HCT116 (cell line): ENCODE data around the gene ACTR1A. TPM values are rescaled to one million over a fixed set of nuclear protein-coding genes. Genes with fewer than 3 reads are reported as not detected.

Experiments
- ATAC-seq: fragments of 200-7000 bp; cut with Tn5 transposase; 2 replicates; pipeline ENCODE4 v1.9.1; 2020; ENCODE audit warnings: mild to moderate bottlenecking, moderate library complexity
- Bru-seq: library from RNA; stranded (reverse); fragments of 400-500 nt; gene quantifications from one replicate; lab custom pipeline; 2021; lab: Mats Ljungman, UMichigan
- BruChase-seq, 2 experiments: library from RNA; stranded (reverse); fragments of 400-500 nt; gene quantifications; one replicate each; lab custom pipeline; 2021; lab: Mats Ljungman, UMichigan
- BruUV-seq: library from RNA; stranded (reverse); fragments of 400-500 nt; replicated peaks from 2 replicates; lab custom pipeline; 2021; lab: Mats Ljungman, UMichigan
- CTCF ChIA-PET: fragments of 300-600 bp; sonication (Branson Sonifier 250); formaldehyde crosslinking; loops from one replicate; lab custom pipeline; 2021; ENCODE audit warnings: antibody characterized with exemption; lab: Charles Lee
- POLR2A ChIA-PET: fragments of 300-600, 350-600 bp; sonication (Branson Sonifier 250); formaldehyde crosslinking; loops from one replicate; lab custom pipeline; 2021; ENCODE audit warnings: antibody characterized with exemption; lab: Charles Lee
- RAD21 ChIA-PET, 2 experiments: fragments of 300-600 bp; sonication (Branson Sonifier 250); formaldehyde crosslinking; loops; one replicate each; lab custom pipeline; 2023; ENCODE audit warnings: low total read pairs in 2 of 2; ENCODE audit not compliant: uncharacterized antibody in 2 of 2, unreplicated experiment in 2 of 2, low non-redundant PET in 1 of 2; lab: Charles Lee
- DNase-seq: peaks from one replicate; pipeline ENCODE4 v3.0.0-alpha.2; 2010; ENCODE audit warnings: low read depth, low spot score
- H2AFZ ChIP-seq: fragments of 200-600 bp; shearing (Covaris generic), sonication (generic); 2 replicates; pipeline ENCODE4 v1.6.1; 2017; ENCODE audit warnings: low read depth, mixed run types, mixed read lengths, antibody characterized with exemption, low read length; ENCODE audit not compliant: poor library complexity, severe bottlenecking
- H3K27ac ChIP-seq: 2 replicates; pipeline ENCODE4 v1.5.1; 2012; ENCODE audit warnings: low read depth, low read length
- H3K27me3 ChIP-seq: fragments of 200-600 bp; sonication (generic); 2 replicates; pipeline ENCODE4 v1.6.1; 2016; ENCODE audit warnings: mixed run types, low read length, mixed read lengths; ENCODE audit not compliant: insufficient read depth
- H3K36me3 ChIP-seq, 2 experiments: fragments of 200-500 bp in 1 of 2; fragments of 200-600 bp in 1 of 2; sonication (Bioruptor generic) in 1 of 2; sonication (generic) in 1 of 2; 2 replicates each; pipeline versions ENCODE4 v1.5.1 to v1.6.1; 2014 to 2016; ENCODE audit warnings: low read length in 2 of 2, inconsistent platforms in 1 of 2, mixed read lengths in 1 of 2, mixed run types in 1 of 2; ENCODE audit not compliant: insufficient read depth in 2 of 2, control insufficient read depth in 1 of 2
- H3K4me1 ChIP-seq, 2 experiments: fragments of 200-600 bp in 1 of 2; sonication (generic) in 1 of 2; 2 replicates each; pipeline versions ENCODE4 v1.5.1 to v1.6.1; 2012 to 2017; ENCODE audit warnings: low read length in 2 of 2, inconsistent platforms in 1 of 2, mild to moderate bottlenecking in 1 of 2, mixed read lengths in 1 of 2, mixed run types in 1 of 2, moderate library complexity in 1 of 2; ENCODE audit not compliant: insufficient read depth in 2 of 2, control insufficient read depth in 1 of 2
- H3K4me2 ChIP-seq: fragments of 200-600 bp; sonication (generic); 2 replicates; pipeline ENCODE4 v1.6.1; 2017; ENCODE audit warnings: mixed run types, low read length, mixed read lengths
- H3K4me3 ChIP-seq, 2 experiments: fragments of 200-600 bp in 1 of 2; sonication (generic) in 1 of 2; replicated peaks in 1 of 2; 2 replicates each; pipeline ENCODE4 v1.5.1; 2011 to 2016; ENCODE audit warnings: low read length in 2 of 2, control low read depth in 1 of 2, low read depth in 1 of 2, mild to moderate bottlenecking in 1 of 2, mixed read lengths in 1 of 2, mixed run types in 1 of 2
- H3K79me2 ChIP-seq: fragments of 200-600 bp; sonication (generic); 2 replicates; pipeline ENCODE4 v1.6.1; 2017; ENCODE audit warnings: mild to moderate bottlenecking, mixed run types, low read length, moderate library complexity, mixed read lengths; ENCODE audit not compliant: insufficient read depth
- H3K9ac ChIP-seq: fragments of 200-600 bp; sonication (generic); 2 replicates; pipeline ENCODE4 v1.6.1; 2016; ENCODE audit warnings: low read length, mixed read lengths
- H3K9me2 ChIP-seq: fragments of 200-600 bp; sonication (generic), shearing (Covaris generic); 2 replicates; pipeline ENCODE4 v1.6.1; 2017; ENCODE audit warnings: mixed run types, mild to moderate bottlenecking, moderate library complexity; ENCODE audit not compliant: insufficient read depth
- H3K9me3 ChIP-seq, 2 experiments: fragments of 200-500 bp in 1 of 2; fragments of 200-600 bp in 1 of 2; sonication (Bioruptor generic) in 1 of 2; sonication (generic) in 1 of 2; 2 replicates each; pipeline ENCODE4 v1.6.1; 2014 to 2017; ENCODE audit warnings: low read length in 2 of 2, mixed read lengths in 2 of 2, inconsistent platforms in 1 of 2, low read depth in 1 of 2, mild to moderate bottlenecking in 1 of 2, mixed run types in 1 of 2, moderate library complexity in 1 of 2; ENCODE audit not compliant: control insufficient read depth in 1 of 2, insufficient read depth in 1 of 2
- H4K20me1 ChIP-seq: fragments of 200-600 bp; sonication (generic), shearing (Covaris generic); 2 replicates; pipeline ENCODE4 v1.6.1; 2017; ENCODE audit warnings: mixed run types, mild to moderate bottlenecking, moderate library complexity; ENCODE audit not compliant: insufficient read depth
- EGR1 ChIP-seq: IDR thresholded peaks from 2 replicates; pipeline ENCODE4 v1.6.1; 2012; ENCODE audit warnings: low read depth
- ELF1 ChIP-seq: IDR thresholded peaks from 2 replicates; pipeline ENCODE4 v1.6.1; 2012; ENCODE audit warnings: low read depth, borderline replicate concordance
- EZH2phosphoT487 ChIP-seq: fragments of 200-600 bp; IDR thresholded peaks from 2 replicates; pipeline ENCODE4 v1.6.1; 2018; ENCODE audit warnings: antibody characterized with exemption, borderline replicate concordance
- FOSL1 ChIP-seq: IDR thresholded peaks from 2 replicates; pipeline ENCODE4 v1.6.1; 2012; ENCODE audit warnings: low read depth
- MAX ChIP-seq: IDR thresholded peaks from 2 replicates; pipeline ENCODE4 v1.6.1; 2012
- POLR2A ChIP-seq: IDR thresholded peaks from 2 replicates; pipeline ENCODE4 v1.7.0; 2011; ENCODE audit warnings: borderline replicate concordance; ENCODE audit not compliant: insufficient read depth, insufficient read length; ENCODE audit errors: extremely low read depth
- POLR2AphosphoS5 ChIP-seq: IDR thresholded peaks from 2 replicates; pipeline ENCODE4 v1.6.1; 2011; ENCODE audit warnings: mild to moderate bottlenecking, low read depth, low read length, moderate library complexity
- RAD21 ChIP-seq: IDR thresholded peaks from 2 replicates; pipeline ENCODE4 v1.6.1; 2012; ENCODE audit warnings: low read depth, mild to moderate bottlenecking
- REST ChIP-seq: IDR thresholded peaks from 2 replicates; pipeline ENCODE4 v1.6.1; 2012; ENCODE audit warnings: low read depth
- SIN3A ChIP-seq: IDR thresholded peaks from 2 replicates; pipeline ENCODE4 v1.6.1; 2012; ENCODE audit warnings: low read depth
- SRF ChIP-seq: IDR thresholded peaks from 2 replicates; pipeline ENCODE4 v1.6.1; 2012; ENCODE audit warnings: low read depth
- TCF7L2 ChIP-seq: IDR thresholded peaks from 2 replicates; pipeline ENCODE4 v1.7.0; 2011; ENCODE audit warnings: borderline replicate concordance, inconsistent platforms; ENCODE audit not compliant: insufficient read depth, insufficient read length; ENCODE audit errors: extremely low read depth
- YY1 ChIP-seq: IDR thresholded peaks from 2 replicates; pipeline ENCODE4 v1.6.1; 2011; ENCODE audit warnings: low read length, low read depth, moderate library complexity, mild to moderate bottlenecking; ENCODE audit not compliant: insufficient replicate concordance; ENCODE audit errors: extremely low read depth
- ZBTB33 ChIP-seq: IDR thresholded peaks from 2 replicates; pipeline ENCODE4 v1.6.1; 2011; ENCODE audit warnings: mild to moderate bottlenecking, low read length, moderate library complexity; ENCODE audit not compliant: insufficient replicate concordance; ENCODE audit errors: extremely low read depth
- ZFX ChIP-seq: fragments of 450-650 bp; IDR thresholded peaks from 2 replicates; pipeline ENCODE4 v1.6.1; 2017
- intact Hi-C: fragments of 100-400 bp; cut with micrococcal nuclease; formaldehyde crosslinking; loops from 2 replicates; pipeline ENCODE4 v1.10.0; 2022
- long read RNA-seq: library from polyadenylated mRNA; unstranded; transcript quantifications from one replicate; pipeline ENCODE4 v2.0.0, GENCODE V29; 2021; ENCODE audit not compliant: unreplicated experiment
- polyA plus RNA-seq: library from polyadenylated mRNA; unstranded; fragments of >200 nt; gene quantifications from 2 replicates; pipeline ENCODE4 v1.2.1, GENCODE V29; 2012; ENCODE audit warnings: missing spikeins
- total RNA-seq: library from RNA; stranded (reverse); gene quantifications from one replicate; pipeline ENCODE4 v1.2.1, GENCODE V29; 2021; ENCODE audit not compliant: unreplicated experiment

The ACTR1A gene
- total RNA-seq = 94.2 TPM
- polyA plus RNA-seq = 57.1 and 66.3 TPM in 2 replicates
- Bru-seq, nascent RNA = percentile 75 among the genes with signal in this experiment
- percentile 86 among the genes with signal in this experiment for BruChase-seq, experiment 1, labeled RNA remaining after a 6-hour chase
- BruChase-seq, experiment 2, labeled RNA remaining after a 2-hour chase = percentile 85 among the genes with signal in this experiment
- long read RNA-seq, transcript ACTR1A-201 (11 exons, 2,829 nt) = major isoform, 223 of 279 reads
- long read RNA-seq, partial matches to known transcripts = 18 of 279 reads
- long read RNA-seq, other reads (novel, unspliced or antisense) = 35 of 279 reads

- Histone ChIP-seq H3K36me3 (peaks cover 0 to 6% of the 10 kb centered on the region in 2 experiments; a peak in 2 of 4 replicates), H3K4me3 (peak within 1 kb of the TSS; percentile 83 to 89), H3K27me3 (no peaks in the 10 kb centered on the region), H4K20me1 (no peaks in the 10 kb centered on the region), H3K9me2 (no peaks in the 10 kb centered on the region), H3K4me2 (peak within 1 kb of the TSS; percentile 84), H3K27ac (peak within 1 kb of the TSS; percentile 59), H3K9me3 (no peaks in the 10 kb centered on the region), H3K4me1 (peaks cover 13 to 27% of the 10 kb centered on the region in 2 experiments), H2AFZ (peak within 1 kb of the TSS; percentile 95), H3K79me2 (peaks cover 63% of the 10 kb centered on the region), H3K9ac (peak within 1 kb of the TSS; percentile 74)
- intact Hi-C loops = loop anchor here (1.0 to 5.0 kb wide), 7 partner anchors 80 to 350 kb away; partner anchors contain the start of genes ARL3, NOLC1 and SFXN2
- no TSS peak for BruUV-seq
- DNase-seq (peak; percentile 100), ATAC-seq (peak; percentile 69)
- RAD21 ChIA-PET = interaction anchor here (0.7 to 1.3 kb wide), 2 partner anchors 81 to 82 kb away, joined by 3 to 7 read pairs (median 5); partner anchors contain the start of gene FBXL15 (in 1 of the 2)
- TF ChIP-seq TCF7L2 (peak; percentile 99), REST (no peak), YY1 (peak; percentile 82), SRF (no peak), EZH2phosphoT487 (no peak), POLR2A (peak; percentile 87), ZBTB33 (peak; percentile 61), EGR1 (no peak), FOSL1 (no peak), MAX (no peak), ELF1 (no peak), POLR2AphosphoS5 (peak; percentile 79), RAD21 (no peak), SIN3A (no peak), ZFX (peak; percentile 92)
- CTCF ChIA-PET = interaction anchor here (0.6 to 5.3 kb wide), 25 partner anchors 16 to 490 kb away, joined by 3 to 103 read pairs (median 4); partner anchors contain the start of gene CUEDC2
- POLR2A ChIA-PET = interaction anchor here (0.6 to 2.3 kb wide), 11 partner anchors 9 to 350 kb away, joined by 3 to 8 read pairs (median 4); partner anchors contain the start of genes GBF1 and NOLC1
These were observed at the start of gene ACTR1A for GRCh38 chr10:102502337-102503151. ACTR1A (minus strand) TSS chr10:102502712; CDS start chr10:102502647, 65 bp downstream.
